Activated CD4-positive, alpha-beta T cell treated with anti-CD3 and anti-CD28 coated beads, Interleukin-2, Interleukin-6, amounts not matched to agents 100 ng/mL and 50 ng/mL, durations not matched to agents 16 hours and 8 hours (primary cell): ENCODE data around the gene CITED4.

Experiments used
- DNase-seq: peaks from one replicate; pipeline ENCODE4 v3.0.0-alpha.2; 2020

The CITED4 gene

GRCh38 chr1:40884055-40884795 lies 22.1 kb upstream of the CITED4 start:
- no peak for DNase-seq

GRCh38 chr1:40880813-40881549 lies 18.8 kb upstream of the CITED4 start:
- DNase-seq = no peak

DNA sequence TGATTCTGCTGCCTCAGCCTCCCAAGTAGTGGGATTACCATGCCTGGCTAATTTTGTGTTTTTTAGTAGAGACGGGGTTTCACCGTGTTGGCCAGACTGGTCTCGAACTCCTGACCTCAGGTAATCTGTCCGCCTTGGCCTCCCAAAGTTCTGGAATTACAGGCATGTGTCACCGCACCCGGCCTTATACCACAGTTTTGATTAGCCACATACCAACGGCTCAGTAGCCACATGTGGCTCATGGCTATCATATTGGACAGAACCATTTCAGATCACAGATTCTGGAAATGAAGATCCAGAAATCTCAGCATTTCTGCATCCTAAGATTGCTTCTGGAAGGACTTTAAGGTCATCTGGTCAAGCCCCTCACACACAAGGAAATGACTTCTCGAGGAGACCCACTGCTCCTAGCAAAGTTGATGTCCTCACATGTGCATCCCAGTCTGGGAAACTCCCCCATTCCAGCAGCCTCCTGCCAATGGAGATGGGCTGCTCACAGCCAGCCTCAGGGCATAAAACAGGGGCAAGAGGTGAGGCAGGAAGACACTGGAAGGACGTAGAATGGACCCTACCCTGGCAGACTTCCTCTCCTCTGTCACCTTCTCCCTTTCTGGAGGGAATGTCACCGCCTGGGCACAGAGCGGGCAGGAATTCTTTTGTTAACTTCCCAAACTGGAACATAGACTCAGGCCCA lies 17.5 kb upstream of the CITED4 start:
- no peak for DNase-seq

- DNase-seq = no peak
Observed at GRCh38 chr1:40878906-40879305, 16.7 kb upstream of the CITED4 start.

GRCh38 chr1:40877698-40878097 lies 15.5 kb upstream of the CITED4 start:
- DNase-seq = no peak

DNA sequence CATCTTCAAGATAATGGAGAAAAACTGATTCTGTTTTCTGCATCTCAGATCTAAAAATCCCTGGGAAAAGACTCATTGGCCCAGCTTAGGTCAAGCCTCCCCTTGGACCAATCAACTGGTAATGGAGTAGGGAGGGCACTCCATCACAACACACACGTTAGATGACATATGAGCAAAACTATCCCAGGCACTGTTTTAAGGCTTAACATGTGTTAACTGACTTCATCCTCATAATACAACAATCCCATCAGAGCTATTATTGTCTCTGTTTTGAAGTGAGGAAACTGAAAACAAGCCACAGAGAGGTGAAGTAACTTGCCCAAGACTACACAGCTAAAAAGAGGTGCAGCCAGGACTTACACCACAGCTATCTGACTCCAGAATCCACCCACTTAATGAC lies 14.7 kb upstream of the CITED4 start:
- no peak for DNase-seq

GRCh38 chr1:40876436-40876761 lies 14.2 kb upstream of the CITED4 start:
- no peak for DNase-seq

- no peak for DNase-seq
Observed at GRCh38 chr1:40873863-40874472, 11.8 kb upstream of the CITED4 start.

GRCh38 chr1:40872276-40872675 lies 10.1 kb upstream of the CITED4 start:
- no peak for DNase-seq

GRCh38 chr1:40870135-40870728 lies 8.1 kb upstream of the CITED4 start:
- no peak for DNase-seq

DNA sequence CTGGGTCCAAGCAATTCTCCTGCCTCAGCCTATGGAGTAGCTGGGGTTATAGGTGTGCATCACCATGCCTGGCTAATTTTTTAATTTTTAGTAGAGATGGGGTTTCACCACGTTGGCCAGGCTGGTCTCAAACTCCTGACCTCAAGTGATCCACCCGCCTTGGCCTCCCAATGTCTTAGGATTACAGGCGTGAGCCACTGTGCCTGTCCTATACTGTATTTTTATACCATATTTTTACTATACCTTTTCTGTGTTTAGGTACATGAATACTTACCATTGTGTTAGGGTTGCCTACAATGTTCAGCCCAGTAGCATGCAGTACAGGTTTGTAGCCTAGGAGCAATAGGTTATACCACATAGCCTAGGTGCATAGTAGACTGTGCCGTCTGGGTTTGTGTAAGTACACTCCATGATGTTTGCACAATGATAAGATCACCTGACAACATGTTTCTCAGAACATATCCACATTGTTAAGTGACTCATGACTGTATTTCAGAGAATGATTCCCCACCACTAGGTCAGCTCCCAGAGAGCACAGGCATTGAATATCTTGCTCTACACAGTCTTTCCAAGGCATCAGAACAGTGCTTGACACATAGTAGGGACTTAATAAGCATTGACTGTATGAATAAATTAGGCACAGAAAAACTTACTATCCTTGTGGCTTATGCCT lies 6.0 kb upstream of the CITED4 start:
- peak; percentile 36 for DNase-seq

DNA sequence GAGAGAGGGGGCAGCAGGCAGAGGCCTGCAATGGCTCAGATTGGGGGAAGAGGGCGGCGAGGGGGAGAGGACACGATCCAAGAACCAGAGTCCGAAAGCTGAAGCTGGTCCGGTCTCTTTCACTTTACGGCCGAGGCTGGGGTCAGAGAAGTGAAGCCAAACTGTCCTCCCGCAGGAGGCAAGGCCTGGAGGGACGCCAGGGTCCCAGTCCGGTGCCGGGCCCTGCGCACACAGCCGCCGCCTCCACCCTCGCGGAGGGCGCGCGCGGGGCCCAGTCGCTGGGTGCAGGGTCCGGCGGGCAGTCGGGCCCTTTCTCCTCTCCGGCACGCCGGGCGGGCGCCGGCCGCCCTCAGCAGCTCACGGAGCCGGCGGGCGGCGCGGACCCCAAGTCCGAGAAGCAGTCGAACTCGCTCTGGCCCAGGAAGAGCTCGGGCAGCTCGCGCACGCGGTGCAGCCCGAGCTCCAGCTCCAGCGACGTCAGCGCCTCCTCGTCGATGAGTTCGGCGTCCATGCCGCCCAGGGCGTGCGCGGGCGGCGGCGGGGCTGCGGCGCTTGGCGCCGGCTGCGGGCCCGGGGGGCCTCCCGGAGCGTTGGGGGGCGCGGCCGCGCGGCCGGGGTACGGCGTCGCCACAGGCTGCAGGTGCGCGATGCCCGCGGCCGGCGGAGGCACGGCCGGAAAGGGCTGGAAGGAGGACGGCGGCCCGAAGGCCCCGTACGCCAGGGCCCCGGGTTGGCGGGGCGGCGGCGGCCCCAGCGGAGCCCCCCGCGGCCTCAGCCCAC lies 749 bp downstream of the CITED4 start:
- DNase-seq = peak; percentile 37

- no peak for DNase-seq
Observed at GRCh38 chr1:40860706-40861223, 1.4 kb downstream of the CITED4 start.

DNA sequence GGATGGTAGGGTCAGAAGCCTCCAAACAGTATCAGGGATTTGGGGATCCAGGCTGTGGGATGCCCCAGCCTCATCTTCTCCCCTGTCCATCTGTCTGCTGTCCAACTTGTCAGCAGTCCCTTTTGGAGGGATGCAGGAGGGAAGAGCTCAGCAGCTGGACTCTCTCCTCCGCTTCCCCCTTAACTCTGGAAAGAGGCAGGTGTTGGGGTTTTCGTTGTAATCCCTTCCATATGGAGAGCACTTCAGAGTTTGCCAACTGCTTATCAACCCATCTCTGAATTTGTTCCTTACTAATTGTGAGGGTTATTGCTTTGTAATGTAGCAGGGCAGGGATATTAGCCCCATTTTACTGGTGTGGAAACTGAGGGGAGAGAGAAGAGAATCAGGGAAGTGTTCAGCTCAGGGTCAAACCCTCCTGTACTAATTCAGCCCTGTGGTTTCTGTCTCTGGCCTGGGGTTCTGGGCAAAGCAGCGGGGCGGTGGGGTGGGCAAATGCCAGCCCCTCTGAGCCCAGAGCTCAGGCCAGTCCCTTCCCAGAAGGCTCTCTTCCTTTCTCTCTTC lies 3.2 kb downstream of the CITED4 start:
- DNase-seq = no peak

DNA sequence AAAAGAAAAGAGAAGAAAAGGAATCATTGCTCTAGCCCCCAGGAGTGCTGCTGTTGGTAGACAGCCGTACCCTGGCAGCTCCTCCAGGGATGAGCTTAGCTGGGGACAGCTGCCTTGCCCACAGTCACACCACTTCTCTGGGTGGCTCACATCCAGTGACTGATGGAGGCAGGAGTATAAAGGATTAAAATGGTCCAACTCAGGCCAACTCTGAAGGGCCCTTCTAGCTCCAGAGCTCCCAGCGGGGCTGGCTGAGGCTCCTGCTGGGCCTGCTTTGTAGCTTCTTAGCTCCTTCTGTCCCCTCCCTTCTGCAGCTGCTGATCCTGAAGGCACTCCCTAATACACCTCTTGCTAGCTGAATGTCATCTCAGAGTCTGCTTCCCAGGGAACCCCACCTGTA lies 4.4 kb downstream of the CITED4 start:
- no peak for DNase-seq

GRCh38 chr1:40856656-40857302 lies 5.4 kb downstream of the CITED4 start:
- no peak for DNase-seq

DNA sequence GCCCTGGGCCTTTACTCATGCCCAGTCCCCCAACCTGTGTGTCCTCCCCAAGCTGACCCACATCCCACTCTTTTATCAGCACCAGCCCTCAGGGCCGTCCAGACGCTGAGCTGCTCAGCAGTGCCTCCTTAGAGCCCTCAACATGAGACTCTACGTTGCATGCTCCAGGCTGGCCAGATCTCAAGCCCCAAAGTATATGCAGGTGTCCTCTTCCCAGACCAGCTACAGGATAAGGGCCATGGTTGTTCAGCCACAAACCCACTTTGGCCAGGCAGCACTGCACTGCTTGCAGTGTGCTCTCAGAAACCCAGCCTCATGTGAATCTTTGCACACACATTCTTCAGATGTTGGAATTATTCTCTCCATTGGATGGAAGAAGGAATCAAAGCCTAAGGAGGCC lies 6.0 kb downstream of the CITED4 start:
- no peak for DNase-seq

- no peak for DNase-seq
Observed at GRCh38 chr1:40855513-40855912, 6.7 kb downstream of the CITED4 start.

GRCh38 chr1:40853885-40854170 lies 8.3 kb downstream of the CITED4 start:
- no peak for DNase-seq

GRCh38 chr1:40853113-40853884 lies 8.9 kb downstream of the CITED4 start:
- DNase-seq = no peak
